K562 (cell line): ENCODE results near the gene ZNF385C.

Source experiments
- GATAD2A ChIP-seq: fragments of 450-650 bp; IDR thresholded peaks from 2 replicates; pipeline ENCODE4 v1.6.1; 2017
- NR2C2 ChIP-seq, 2 experiments: fragments of 200-800 bp in 1 of 2; sonication (Bioruptor generic) in 1 of 2; sonication (generic) in 1 of 2; formaldehyde crosslinking in 1 of 2; IDR thresholded peaks; 2 replicates each; pipeline versions ENCODE4 v1.6.1 to v1.8.0; 2016 to 2022; ENCODE audit warnings: mild to moderate bottlenecking in 1 of 2, missing compliant biosample characterization in 1 of 2, missing genetic modification characterization in 1 of 2, missing genetic modification reagents in 1 of 2
- TSC22D4 ChIP-seq: fragments of 450-650 bp; IDR thresholded peaks from 2 replicates; pipeline ENCODE4 v1.6.1; 2016; ENCODE audit warnings: missing genetic modification characterization, missing biosample characterization, control low read depth
- TF ChIP-seq, protein P1 (sequence below), 3 experiments: IDR thresholded peaks in 2 of 3; conservative IDR thresholded peaks in 1 of 3; 2 replicates each; pipeline ENCODE4 v1.5.1; 2011 to 2012; ENCODE audit warnings: low read length in 3 of 3, mild to moderate bottlenecking in 3 of 3, control low read depth in 2 of 3, improper control_type of control experiment in 1 of 3, inconsistent platforms in 1 of 3, low read depth in 1 of 3, mixed read lengths in 1 of 3, moderate library complexity in 1 of 3; ENCODE audit not compliant: insufficient read depth in 2 of 3

DNA sequence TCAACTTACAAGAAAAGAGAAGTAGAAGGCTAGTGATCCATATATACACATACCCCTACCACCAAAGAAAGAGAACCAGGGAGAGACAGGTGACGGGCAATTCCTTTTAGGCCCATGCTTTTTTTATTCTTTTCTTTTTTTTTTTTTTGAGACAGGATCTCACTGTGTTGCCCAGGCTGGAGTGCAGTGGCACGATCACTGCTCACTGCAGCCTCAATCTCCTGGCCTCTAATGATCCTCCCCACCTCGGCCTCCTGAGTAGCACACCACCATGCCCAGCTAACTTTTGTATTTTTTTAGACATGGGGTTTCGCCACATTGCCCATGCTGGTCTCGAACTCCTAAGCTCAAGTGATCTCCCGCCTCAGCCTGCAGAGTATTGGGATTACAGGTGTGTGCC, 29.1 kb upstream of the ZNF385C start:
- no peak for TF ChIP-seq TSC22D4 (tag)
- no peak for TF ChIP-seq GATAD2A
- no peak for TF ChIP-seq NR2C2 (CRISPR knock-in tag; IDR thresholded peaks at IDR 0.05)
- no peak for TF ChIP-seq NR2C2 (tag; IDR thresholded peaks at IDR 0.05)
- TF ChIP-seq, protein P1, sequence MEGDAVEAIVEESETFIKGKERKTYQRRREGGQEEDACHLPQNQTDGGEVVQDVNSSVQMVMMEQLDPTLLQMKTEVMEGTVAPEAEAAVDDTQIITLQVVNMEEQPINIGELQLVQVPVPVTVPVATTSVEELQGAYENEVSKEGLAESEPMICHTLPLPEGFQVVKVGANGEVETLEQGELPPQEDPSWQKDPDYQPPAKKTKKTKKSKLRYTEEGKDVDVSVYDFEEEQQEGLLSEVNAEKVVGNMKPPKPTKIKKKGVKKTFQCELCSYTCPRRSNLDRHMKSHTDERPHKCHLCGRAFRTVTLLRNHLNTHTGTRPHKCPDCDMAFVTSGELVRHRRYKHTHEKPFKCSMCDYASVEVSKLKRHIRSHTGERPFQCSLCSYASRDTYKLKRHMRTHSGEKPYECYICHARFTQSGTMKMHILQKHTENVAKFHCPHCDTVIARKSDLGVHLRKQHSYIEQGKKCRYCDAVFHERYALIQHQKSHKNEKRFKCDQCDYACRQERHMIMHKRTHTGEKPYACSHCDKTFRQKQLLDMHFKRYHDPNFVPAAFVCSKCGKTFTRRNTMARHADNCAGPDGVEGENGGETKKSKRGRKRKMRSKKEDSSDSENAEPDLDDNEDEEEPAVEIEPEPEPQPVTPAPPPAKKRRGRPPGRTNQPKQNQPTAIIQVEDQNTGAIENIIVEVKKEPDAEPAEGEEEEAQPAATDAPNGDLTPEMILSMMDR (IDR thresholded peaks at IDR 0.05 in 2 of 3, conservative IDR thresholded peaks at IDR 0.05 in 1 of 3; ENCODE audit: insufficient read depth in 2 of 3, low read depth in 1 of 3, low read length in 3 of 3), result no peak
